OCI-LY1 (cell line): ENCODE measurements around the gene SEMA3C.

Experiments used
- H2AFZ ChIP-seq: fragments of 200-600 bp; sonication (generic), shearing (Covaris generic); 2 replicates; pipeline ENCODE4 v1.6.0; 2014; ENCODE audit warnings: antibody characterized with exemption, mild to moderate bottlenecking, low read length
- H3F3A ChIP-seq: fragments of 200-600 bp; sonication (generic), shearing (Covaris generic); 2 replicates; pipeline ENCODE4 v1.6.0; 2014; ENCODE audit warnings: mild to moderate bottlenecking, antibody characterized with exemption, low read length, moderate library complexity; ENCODE audit not compliant: insufficient read depth
- H3K27ac ChIP-seq: fragments of 200-600 bp; sonication (generic); 2 replicates; pipeline ENCODE4 v1.5.1; 2014; ENCODE audit warnings: low read length, mixed run types, mild to moderate bottlenecking, low read depth; ENCODE audit not compliant: poor library complexity, severe bottlenecking
- H3K27me3 ChIP-seq: fragments of 200-600 bp; sonication (generic); 2 replicates; pipeline ENCODE4 v1.6.0; 2014; ENCODE audit warnings: antibody characterized with exemption, mild to moderate bottlenecking, low read length, moderate library complexity; ENCODE audit not compliant: insufficient read depth
- H3K36me3 ChIP-seq: fragments of 200-600 bp; sonication (generic); 2 replicates; pipeline ENCODE4 v1.6.1; 2014; ENCODE audit warnings: mild to moderate bottlenecking, antibody characterized with exemption, low read length, moderate library complexity, mixed read lengths; ENCODE audit not compliant: insufficient read depth
- H3K4me1 ChIP-seq: fragments of 200-600 bp; sonication (generic); 2 replicates; pipeline ENCODE4 v1.5.1; 2014; ENCODE audit warnings: mild to moderate bottlenecking, low read length, moderate library complexity; ENCODE audit not compliant: insufficient read depth, severe bottlenecking
- H3K4me2 ChIP-seq: fragments of 200-600 bp; sonication (generic), shearing (Covaris generic); 2 replicates; pipeline ENCODE4 v1.6.1; 2014; ENCODE audit warnings: low read length
- H3K4me3 ChIP-seq: fragments of 200-600 bp; sonication (generic); 2 replicates; pipeline ENCODE4 v1.5.1; 2014; ENCODE audit warnings: low read length, low read depth, mild to moderate bottlenecking, mixed read lengths; ENCODE audit not compliant: poor library complexity, severe bottlenecking
- H3K79me2 ChIP-seq: fragments of 200-600 bp; shearing (Covaris generic); 2 replicates; pipeline ENCODE4 v1.6.1; 2016; ENCODE audit warnings: mixed run types, low read length, mixed read lengths; ENCODE audit not compliant: insufficient read depth
- H3K9ac ChIP-seq: fragments of 200-600 bp; sonication (generic), shearing (Covaris generic); 2 replicates; pipeline ENCODE4 v1.6.1; 2014; ENCODE audit warnings: mild to moderate bottlenecking, low read length, mixed read lengths
- H3K9me2 ChIP-seq: fragments of 200-600 bp; sonication (generic), shearing (Covaris generic); 2 replicates; pipeline ENCODE4 v1.6.1; 2014; ENCODE audit warnings: low read depth, mild to moderate bottlenecking, low read length, mixed read lengths
- H3K9me3 ChIP-seq: fragments of 200-600 bp; shearing (Covaris generic); 2 replicates; pipeline ENCODE4 v1.6.1; 2014; ENCODE audit warnings: low read length, mixed read lengths
- H4K20me1 ChIP-seq: fragments of 200-600 bp; sonication (generic), shearing (Covaris generic); 2 replicates; pipeline ENCODE4 v1.6.0; 2016; ENCODE audit warnings: mild to moderate bottlenecking, low read length; ENCODE audit not compliant: insufficient read depth
- CTCF ChIP-seq: fragments of 200-600 bp; sonication (generic), shearing (Covaris generic); IDR thresholded peaks from 2 replicates; pipeline ENCODE4 v1.5.1; 2017; ENCODE audit warnings: mild to moderate bottlenecking, antibody characterized with exemption, low read length, moderate library complexity, mixed read lengths
- EZH2 ChIP-seq: fragments of 200-600 bp; sonication (generic), shearing (Covaris generic); IDR thresholded peaks from 2 replicates; pipeline ENCODE4 v1.8.0; 2017; ENCODE audit warnings: borderline replicate concordance, mixed run types, mild to moderate bottlenecking, antibody characterized with exemption, low read length, moderate library complexity, mixed read lengths

SEMA3C gene

GRCh38 chr7:80736371-80737125 is 182.3 kb downstream of the SEMA3C start:
- Histone ChIP-seq H3F3A (no peaks in the 10 kb centered on the region), H3K9me2 (no peaks in the 10 kb centered on the region), H3K79me2 (no peaks in the 10 kb centered on the region), H3K27ac (no peak overlapping the region), H3K4me2 (no peak overlapping the region), H4K20me1 (no peaks in the 10 kb centered on the region), H3K4me3 (no peak overlapping the region), H3K9me3 (no peaks in the 10 kb centered on the region), H2AFZ (no peak overlapping the region), H3K4me1 (no peaks in the 10 kb centered on the region), H3K27me3 (no peaks in the 10 kb centered on the region), H3K36me3 (no peaks in the 10 kb centered on the region), H3K9ac (no peak overlapping the region)
- no peak for TF ChIP-seq EZH2
- no peak for TF ChIP-seq CTCF

- Histone ChIP-seq H3K4me3 (no peak overlapping the region), H3F3A (no peaks in the 10 kb centered on the region), H3K36me3 (no peaks in the 10 kb centered on the region), H3K9ac (no peak overlapping the region), H3K27ac (no peak overlapping the region), H4K20me1 (no peaks in the 10 kb centered on the region), H2AFZ (no peak overlapping the region), H3K4me1 (no peaks in the 10 kb centered on the region), H3K27me3 (no peaks in the 10 kb centered on the region), H3K9me2 (no peaks in the 10 kb centered on the region), H3K9me3 (no peaks in the 10 kb centered on the region), H3K4me2 (no peak overlapping the region), H3K79me2 (no peaks in the 10 kb centered on the region)
- TF ChIP-seq CTCF = no peak
- TF ChIP-seq EZH2 = no peak
Observed at GRCh38 chr7:80735330-80735729, 183.5 kb downstream of the SEMA3C start.

- Histone ChIP-seq H3K4me3 (no peak overlapping the region), H3K9me3 (no peaks in the 10 kb centered on the region), H3K9me2 (no peaks in the 10 kb centered on the region), H3K4me2 (no peak overlapping the region), H4K20me1 (no peaks in the 10 kb centered on the region), H3K4me1 (no peaks in the 10 kb centered on the region), H2AFZ (no peak overlapping the region), H3K36me3 (no peaks in the 10 kb centered on the region), H3K27me3 (no peaks in the 10 kb centered on the region), H3K27ac (no peak overlapping the region), H3K79me2 (no peaks in the 10 kb centered on the region), H3K9ac (no peak overlapping the region), H3F3A (no peaks in the 10 kb centered on the region)
- no peak for TF ChIP-seq EZH2
Observed at GRCh38 chr7:80734011-80734410, 184.8 kb downstream of the SEMA3C start.
